Prostate gland (tissue), 2 donors: Measurements from ENCODE around the gene TRAPPC3L.

Source experiments
- POLR2A ChIP-seq: fragments of 450-650 bp; IDR thresholded peaks from one replicate; pipeline ENCODE4 v1.6.1; 2016; ENCODE audit warnings: antibody characterized with exemption, mild to moderate bottlenecking
- TF ChIP-seq, protein P1 (sequence below), 4 experiments: fragments of 200-600 bp in 2 of 4; fragments of 450-650 bp in 2 of 4; sonication (generic) in 2 of 4; IDR thresholded peaks; 1 replicate in 3 of 4; 2 replicates in 1 of 4; pipeline ENCODE4 v1.5.1; 2016 to 2019; ENCODE audit warnings: antibody characterized with exemption in 4 of 4, mild to moderate bottlenecking in 2 of 4, moderate library complexity in 2 of 4

GRCh38 chr6:116568111-116568510 lies 22.6 kb upstream of the TRAPPC3L start:
- TF ChIP-seq, protein P1, sequence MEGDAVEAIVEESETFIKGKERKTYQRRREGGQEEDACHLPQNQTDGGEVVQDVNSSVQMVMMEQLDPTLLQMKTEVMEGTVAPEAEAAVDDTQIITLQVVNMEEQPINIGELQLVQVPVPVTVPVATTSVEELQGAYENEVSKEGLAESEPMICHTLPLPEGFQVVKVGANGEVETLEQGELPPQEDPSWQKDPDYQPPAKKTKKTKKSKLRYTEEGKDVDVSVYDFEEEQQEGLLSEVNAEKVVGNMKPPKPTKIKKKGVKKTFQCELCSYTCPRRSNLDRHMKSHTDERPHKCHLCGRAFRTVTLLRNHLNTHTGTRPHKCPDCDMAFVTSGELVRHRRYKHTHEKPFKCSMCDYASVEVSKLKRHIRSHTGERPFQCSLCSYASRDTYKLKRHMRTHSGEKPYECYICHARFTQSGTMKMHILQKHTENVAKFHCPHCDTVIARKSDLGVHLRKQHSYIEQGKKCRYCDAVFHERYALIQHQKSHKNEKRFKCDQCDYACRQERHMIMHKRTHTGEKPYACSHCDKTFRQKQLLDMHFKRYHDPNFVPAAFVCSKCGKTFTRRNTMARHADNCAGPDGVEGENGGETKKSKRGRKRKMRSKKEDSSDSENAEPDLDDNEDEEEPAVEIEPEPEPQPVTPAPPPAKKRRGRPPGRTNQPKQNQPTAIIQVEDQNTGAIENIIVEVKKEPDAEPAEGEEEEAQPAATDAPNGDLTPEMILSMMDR (IDR thresholded peaks at IDR 0.05): no peak
- TF ChIP-seq POLR2A: no peak
